Psoas muscle (tissue), 8 donors: ENCODE measurements around the gene IGFBP7. TPM values are rescaled to one million over a fixed set of nuclear protein-coding genes. Genes with fewer than 3 reads are reported as not detected.

Source experiments
- ATAC-seq, 4 donors: fragments of 200-7000 bp; cut with Tn5 transposase; one replicate each; pipeline ENCODE4 v1.9.1; 2020; ENCODE audit warnings: moderate library complexity in 3 of 4, mild to moderate bottlenecking in 2 of 4
- DNase-seq, 2 donors: peaks; one replicate each; pipeline ENCODE4 v3.0.0-alpha.2; 2020
- H3K27ac ChIP-seq: fragments of 200-600 bp; one replicate; pipeline ENCODE4 v1.8.0; 2022
- H3K27me3 ChIP-seq, 3 donors: fragments of 200-600 bp in 1 of 3; one replicate each; pipeline versions ENCODE4 v1.6.1 to v1.8.0; 2013 to 2022; ENCODE audit warnings: low read length in 2 of 3, mild to moderate bottlenecking in 2 of 3, moderate library complexity in 1 of 3; ENCODE audit not compliant: insufficient read depth in 3 of 3
- H3K36me3 ChIP-seq, 2 donors: fragments of 200-600 bp in 1 of 2; one replicate each; pipeline versions ENCODE4 v1.6.1 to v1.8.0; 2013 to 2022; ENCODE audit warnings: low read depth in 1 of 2, mild to moderate bottlenecking in 1 of 2, moderate library complexity in 1 of 2; ENCODE audit not compliant: insufficient read depth in 1 of 2
- H3K4me1 ChIP-seq: fragments of 200-600 bp; one replicate; pipeline ENCODE4 v1.8.0; 2022
- H3K4me3 ChIP-seq: fragments of 200-600 bp; one replicate; pipeline ENCODE4 v1.8.0; 2022; ENCODE audit warnings: mild to moderate bottlenecking
- H3K9me3 ChIP-seq: fragments of 200-600 bp; one replicate; pipeline ENCODE4 v1.8.0; 2022
- WGBS, 3 donors: extraction: QIAGEN DNeasy Blood & Tissue Kit; methylation state at CpG; one replicate each; pipeline versions ENCODE4 v1.1.6 to v1.1.7; 2013; 5-methylcytosine and 5-hydroxymethylcytosine counted together
- intact Hi-C, 2 donors: fragments of 100-400 bp; cut with DNase I; formaldehyde crosslinking; loops; one replicate each; pipeline versions ENCODE4 v1.11.0 to v1.14.2; 2022
- polyA plus RNA-seq, 3 donors: library from polyadenylated mRNA; stranded (reverse); fragments of 200-250 nt; gene quantifications; one replicate each; pipeline ENCODE4 v1.2.3, GENCODE V29; 2013
- total RNA-seq, 4 donors: library from RNA; stranded (reverse); fragmentation: NEBNext Ultra II Directional in 2 of 4; extraction: Animal tissue kit (Norgen Biotek cat#: 25700) in 2 of 4; gene quantifications; one replicate each; pipeline versions ENCODE4 v1.2.1 to v1.2.4, GENCODE V29; 2021 to 2023
- TF ChIP-seq, protein P1 (sequence below): fragments of 200-600 bp; IDR thresholded peaks from one replicate; pipeline ENCODE4 v1.8.0; 2022; ENCODE audit warnings: antibody characterized with exemption
- donor health status: healthy with polysubstance abuse.
- donor health status: DM: no; HTN: no; CAD: no; lungs with moderate emphysema.
- donor health status: Bipolar disorder and iron deficiency.
- donor health status: healthy.
- donor health status: DM: yes; HTN: yes; CAD: no.
- donor health status: DM: no; HTN: no; CAD: no.
- donor health status: DM: no; HTN: no; CAD: no.
- donor health status: DM: yes; HTN: yes; CAD: no.

Gene IGFBP7
- total and polyA plus RNA-seq, 7 donors: 82.4 to 175 (median 99.7) TPM

DNA sequence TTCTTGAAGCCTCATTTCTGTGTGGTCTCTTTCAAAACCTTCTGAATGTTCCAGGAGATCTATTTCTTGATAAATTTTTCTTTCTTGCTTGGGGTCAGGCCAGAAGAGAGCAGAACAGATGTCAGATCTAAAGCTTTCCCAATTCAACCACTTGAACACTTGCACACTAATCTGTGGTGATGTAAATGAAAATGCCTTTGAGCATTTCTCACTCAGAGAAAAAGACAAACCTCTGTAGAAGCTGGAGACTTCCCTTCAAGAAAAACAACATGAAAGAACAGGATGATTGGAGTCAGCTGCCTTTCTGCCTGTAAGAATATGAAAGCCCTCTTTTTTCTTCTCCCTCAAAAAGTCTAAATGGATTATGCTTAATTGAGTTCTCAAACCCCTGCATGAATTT is 11.2 kb downstream of the IGFBP7 start:
- Histone ChIP-seq H3K27ac (no peak overlapping the region), H3K4me1 (no peaks in the 10 kb centered on the region), H3K9me3 (no peaks in the 10 kb centered on the region), H3K36me3 (no peaks in the 10 kb centered on the region), H3K4me3 (no peak overlapping the region), H3K27me3 (no peaks in the 10 kb centered on the region)
- intact Hi-C loops: no loop called here
- DNase-seq (no peak), ATAC-seq (no peak)
- TF ChIP-seq, protein P1, sequence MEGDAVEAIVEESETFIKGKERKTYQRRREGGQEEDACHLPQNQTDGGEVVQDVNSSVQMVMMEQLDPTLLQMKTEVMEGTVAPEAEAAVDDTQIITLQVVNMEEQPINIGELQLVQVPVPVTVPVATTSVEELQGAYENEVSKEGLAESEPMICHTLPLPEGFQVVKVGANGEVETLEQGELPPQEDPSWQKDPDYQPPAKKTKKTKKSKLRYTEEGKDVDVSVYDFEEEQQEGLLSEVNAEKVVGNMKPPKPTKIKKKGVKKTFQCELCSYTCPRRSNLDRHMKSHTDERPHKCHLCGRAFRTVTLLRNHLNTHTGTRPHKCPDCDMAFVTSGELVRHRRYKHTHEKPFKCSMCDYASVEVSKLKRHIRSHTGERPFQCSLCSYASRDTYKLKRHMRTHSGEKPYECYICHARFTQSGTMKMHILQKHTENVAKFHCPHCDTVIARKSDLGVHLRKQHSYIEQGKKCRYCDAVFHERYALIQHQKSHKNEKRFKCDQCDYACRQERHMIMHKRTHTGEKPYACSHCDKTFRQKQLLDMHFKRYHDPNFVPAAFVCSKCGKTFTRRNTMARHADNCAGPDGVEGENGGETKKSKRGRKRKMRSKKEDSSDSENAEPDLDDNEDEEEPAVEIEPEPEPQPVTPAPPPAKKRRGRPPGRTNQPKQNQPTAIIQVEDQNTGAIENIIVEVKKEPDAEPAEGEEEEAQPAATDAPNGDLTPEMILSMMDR: no peak

DNA sequence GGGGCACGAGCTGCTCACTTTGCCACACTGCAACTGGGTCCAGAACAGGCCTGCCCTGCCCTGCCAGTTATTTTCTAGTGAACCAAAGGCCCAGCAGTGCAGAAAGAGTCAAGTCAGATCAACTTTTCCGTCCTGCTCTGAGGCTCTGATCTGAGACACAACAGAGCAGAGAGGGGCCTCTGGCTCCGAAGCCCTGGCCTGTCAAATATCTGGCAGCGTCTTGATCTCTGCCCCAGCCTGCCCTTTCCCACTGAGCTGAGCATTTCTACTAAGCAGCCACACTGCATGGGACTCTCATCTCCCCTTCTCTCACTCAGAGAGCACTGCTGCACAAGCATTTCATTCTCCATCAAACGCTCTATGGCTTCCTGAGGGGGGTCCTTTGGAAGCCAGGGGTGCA is 11.8 kb downstream of the IGFBP7 start:
- TF ChIP-seq, protein P1: no peak
- DNase-seq: no peak
- Histone ChIP-seq H3K27ac (no peak overlapping the region), H3K4me1 (no peaks in the 10 kb centered on the region), H3K9me3 (no peaks in the 10 kb centered on the region), H3K36me3 (no peaks in the 10 kb centered on the region), H3K4me3 (no peak overlapping the region), H3K27me3 (no peaks in the 10 kb centered on the region)
- WGBS, 3 donors: 54 to 56% (median 56%) methylated on average over 5 of the region's 5 CpGs
- peak in 1 of 4 donors; percentile 3 for ATAC-seq
- intact Hi-C loops: no loop called here

DNA sequence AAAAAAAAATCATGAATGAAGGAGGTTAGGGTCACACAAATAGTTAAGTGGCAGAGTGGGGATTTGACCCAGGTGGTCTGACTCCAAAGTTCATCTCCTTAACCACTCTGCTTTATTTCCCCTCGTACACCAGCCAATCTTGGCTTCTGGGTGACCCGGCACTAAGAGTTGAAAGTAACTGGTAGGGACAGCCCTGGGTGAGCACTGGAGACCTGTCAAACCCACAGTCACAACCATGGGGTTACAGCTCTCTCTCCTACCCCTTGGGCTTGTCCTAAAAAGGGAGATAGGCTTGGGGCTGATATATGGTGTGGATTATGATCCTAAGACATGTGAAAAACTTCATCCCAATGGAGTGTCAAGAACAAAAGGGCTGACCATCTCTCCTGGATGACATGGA is 12.5 kb downstream of the IGFBP7 start:
- no peaks in the 10 kb centered on the region for H3K27me3 ChIP-seq
- DNase-seq: no peak
- H3K4me3 ChIP-seq: no peak overlapping the region
- TF ChIP-seq, protein P1: no peak
- H3K4me1 ChIP-seq: no peaks in the 10 kb centered on the region
- intact Hi-C loops: no loop called here
- 79 to 88% (median 84%) methylated on average over 2 of the region's 2 CpGs for WGBS, 3 donors
- H3K9me3 ChIP-seq: no peaks in the 10 kb centered on the region
- no peaks in the 10 kb centered on the region for H3K36me3 ChIP-seq
- no peak overlapping the region for H3K27ac ChIP-seq
- ATAC-seq: no peak

DNA sequence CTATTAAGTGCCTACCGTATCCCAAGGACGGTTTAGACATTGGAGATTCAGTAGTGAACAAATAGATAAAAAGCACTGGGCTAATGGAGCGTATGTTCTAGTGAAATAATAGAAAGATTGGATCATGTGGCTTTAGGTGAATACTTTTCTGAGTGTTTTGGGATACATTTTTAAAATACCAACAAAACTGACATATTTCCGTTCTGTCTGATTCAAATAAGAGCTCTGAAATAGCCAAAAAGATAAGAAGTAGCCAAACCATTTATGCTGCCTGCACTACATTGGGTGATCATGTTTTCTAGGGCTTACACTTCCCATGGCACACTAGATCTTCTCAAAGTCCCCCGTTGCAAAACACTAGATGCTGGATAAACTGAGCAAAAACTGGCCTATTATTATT is 14.2 kb downstream of the IGFBP7 start:
- Histone ChIP-seq H3K27me3 (no peaks in the 10 kb centered on the region), H3K9me3 (no peaks in the 10 kb centered on the region), H3K27ac (no peak overlapping the region), H3K36me3 (no peaks in the 10 kb centered on the region), H3K4me3 (no peak overlapping the region), H3K4me1 (no peaks in the 10 kb centered on the region)
- ATAC-seq: no peak
- TF ChIP-seq, protein P1: no peak
- DNase-seq: no peak
- intact Hi-C loops: no loop called here
- 69 to 72% (median 70%) methylated on average over 5 of the region's 5 CpGs for WGBS, 3 donors

DNA sequence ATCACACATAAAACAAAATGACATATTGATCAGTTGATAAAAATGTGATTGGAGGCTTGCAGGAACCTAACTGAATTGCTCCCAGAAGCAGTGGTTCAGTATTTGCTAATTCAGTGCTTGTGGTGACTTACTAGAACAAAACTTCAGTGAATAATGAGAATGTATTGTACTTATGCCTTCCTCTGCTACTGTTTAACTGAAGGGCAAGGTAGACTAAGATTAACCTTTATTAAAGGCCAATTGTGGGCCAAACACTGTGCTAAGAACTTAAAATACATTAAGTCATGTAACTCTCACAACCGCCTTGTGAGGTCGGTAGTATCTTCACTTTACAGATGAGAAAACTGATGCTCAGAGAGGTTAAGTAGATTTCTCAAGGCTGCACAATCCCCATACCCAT is 14.9 kb downstream of the IGFBP7 start:
- Histone ChIP-seq H3K36me3 (no peaks in the 10 kb centered on the region), H3K4me1 (peaks cover under 1% of the 10 kb centered on the region), H3K4me3 (no peak overlapping the region), H3K9me3 (no peaks in the 10 kb centered on the region), H3K27me3 (no peaks in the 10 kb centered on the region), H3K27ac (no peak overlapping the region)
- TF ChIP-seq, protein P1: no peak
- intact Hi-C loops: no loop called here
- WGBS, 3 donors: 90 to 94% (median 93%) methylated on average over 2 of the region's 2 CpGs
- ATAC-seq: no peak
- no peak for DNase-seq
